Stimulated activated CD8-positive, alpha-beta memory T cell treated with anti-CD3 and anti-CD28 coated beads, Interleukin-12 subunit alpha, Interleukin-12 subunit beta, amount 100 ng/mL, for 4 hours (primary cell): ENCODE results near the gene ARL8B.
"Not testable (repeated sequence)": the region's sequence is repeated elsewhere in the genome, so short reads cannot be mapped to it uniquely, and the experiment has no call there.

ENCODE experiments used
- DNase-seq: peaks from one replicate; pipeline ENCODE4 v3.0.0-alpha.2; 2020; ENCODE audit warnings: low read depth

The ARL8B gene

DNA sequence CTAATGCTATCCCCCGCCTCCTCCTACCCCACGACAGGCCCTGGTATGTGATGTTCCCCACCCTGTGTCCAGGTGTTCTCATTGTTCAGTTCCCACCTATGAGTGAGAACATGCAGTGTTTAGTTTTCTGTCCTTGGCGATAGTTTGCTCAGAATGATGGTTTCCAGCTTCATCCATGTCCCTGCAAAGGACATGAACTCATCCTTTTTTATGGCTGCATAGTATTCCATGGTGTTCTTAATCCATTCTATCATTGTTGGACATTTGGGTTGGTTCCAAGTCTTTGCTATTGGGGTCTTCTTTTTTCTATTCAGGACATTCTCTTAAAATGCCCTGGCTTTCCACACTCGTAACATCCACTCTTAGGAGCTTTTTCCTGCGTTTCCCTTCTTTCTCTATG, 25.1 kb downstream of the ARL8B start:
- not testable (repeated sequence) for DNase-seq

DNA sequence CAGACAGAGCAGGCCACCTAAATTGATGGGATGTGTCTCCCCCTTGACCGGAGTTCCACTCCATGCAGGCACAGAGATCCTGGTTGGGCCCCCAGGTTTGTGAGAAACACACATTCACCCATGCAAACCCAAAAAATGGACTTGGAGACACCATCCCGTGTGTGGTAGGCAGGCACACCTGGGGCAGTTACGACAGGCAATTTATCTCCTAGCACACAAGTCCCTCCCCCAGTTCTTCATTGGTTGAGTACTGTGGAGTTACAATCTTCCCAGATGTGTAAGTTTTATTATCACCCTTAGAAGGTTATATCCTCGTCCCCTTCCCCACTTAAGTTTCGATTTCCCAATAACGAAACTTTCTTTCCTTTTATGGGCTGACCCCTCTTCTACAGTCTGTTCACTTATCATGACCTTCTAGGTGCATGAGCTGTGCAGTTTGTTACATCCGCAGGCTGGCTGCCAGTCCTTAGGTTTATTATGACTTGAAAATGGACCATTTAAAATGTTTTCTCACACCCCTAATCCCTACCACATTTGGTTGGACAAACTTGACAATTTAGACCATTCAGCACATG, 27.3 kb downstream of the ARL8B start:
- no peak for DNase-seq

- DNase-seq, result no peak
Observed at GRCh38 chr3:5151586-5151985, 29.5 kb downstream of the ARL8B start.

- DNase-seq, result no peak
Observed at GRCh38 chr3:5153074-5153473, 31.0 kb downstream of the ARL8B start.

DNA sequence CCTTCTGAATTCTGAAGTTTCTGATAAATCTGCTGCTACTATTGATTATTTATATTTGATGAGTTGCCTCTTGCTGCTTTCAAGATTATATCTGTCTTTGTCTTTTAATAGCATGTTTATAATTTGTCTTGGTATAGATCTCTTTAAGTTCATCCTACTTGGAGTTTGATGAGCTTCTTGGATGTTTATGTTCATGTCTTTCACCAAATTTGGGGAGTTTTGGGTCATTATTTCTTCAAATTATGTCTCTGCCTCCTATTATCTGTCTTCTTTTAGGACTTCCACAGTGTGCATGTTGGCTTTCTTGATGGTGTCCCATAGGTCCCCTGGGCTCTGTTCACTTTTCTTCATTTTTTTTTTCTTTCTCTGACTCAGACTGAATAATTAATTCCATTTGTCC, 33.1 kb downstream of the ARL8B start:
- no peak for DNase-seq

GRCh38 chr3:5160321-5160720, 38.2 kb downstream of the ARL8B start:
- no peak for DNase-seq

DNA sequence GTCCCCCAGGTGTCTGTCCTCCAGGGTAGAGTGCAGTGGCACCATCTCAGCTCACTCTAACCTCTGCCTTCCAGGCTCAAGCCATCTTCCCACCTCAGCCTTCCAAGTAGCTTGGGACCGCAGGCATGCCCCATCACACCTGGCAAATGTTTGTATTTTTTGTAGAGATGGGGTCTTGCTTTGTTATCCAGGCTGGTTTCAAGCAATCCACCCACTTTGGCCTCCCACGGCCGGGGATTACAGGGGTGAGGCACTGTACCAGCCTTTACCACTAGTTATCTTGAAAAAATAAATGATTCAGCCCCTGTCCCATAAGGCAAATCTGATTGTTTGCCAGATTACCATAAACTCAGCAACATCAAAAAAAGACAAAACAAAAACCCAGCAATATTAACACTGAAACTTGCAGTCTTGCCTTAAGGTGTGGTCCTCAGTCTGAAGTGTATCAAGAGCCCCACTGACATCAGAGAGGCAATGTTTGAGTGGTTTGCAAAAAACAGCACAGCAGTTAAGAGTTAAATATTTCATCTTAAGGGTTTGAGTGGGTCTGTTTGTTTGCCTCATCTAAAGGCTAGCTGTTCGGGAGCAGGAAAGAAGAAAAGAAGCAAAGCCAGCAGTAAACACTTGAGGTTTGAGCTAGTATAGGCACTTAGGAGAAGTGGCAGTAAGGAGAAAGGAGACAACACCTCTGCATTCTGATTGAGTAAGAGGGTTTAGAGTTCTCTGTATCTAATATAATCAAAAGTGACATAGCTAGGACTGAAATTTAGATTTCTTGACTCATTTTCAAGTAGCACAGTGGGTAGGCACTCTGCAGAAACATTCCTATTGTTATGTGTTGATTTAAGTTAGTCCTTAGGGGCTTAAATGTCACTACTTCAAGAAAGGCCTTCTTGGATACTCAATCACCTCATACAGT, 39.1 kb downstream of the ARL8B start:
- DNase-seq, result no peak

GRCh38 chr3:5162102-5162501, 40.0 kb downstream of the ARL8B start:
- DNase-seq, result no peak

- DNase-seq, result no peak
Observed at GRCh38 chr3:5165698-5166097, 43.6 kb downstream of the ARL8B start.

DNA sequence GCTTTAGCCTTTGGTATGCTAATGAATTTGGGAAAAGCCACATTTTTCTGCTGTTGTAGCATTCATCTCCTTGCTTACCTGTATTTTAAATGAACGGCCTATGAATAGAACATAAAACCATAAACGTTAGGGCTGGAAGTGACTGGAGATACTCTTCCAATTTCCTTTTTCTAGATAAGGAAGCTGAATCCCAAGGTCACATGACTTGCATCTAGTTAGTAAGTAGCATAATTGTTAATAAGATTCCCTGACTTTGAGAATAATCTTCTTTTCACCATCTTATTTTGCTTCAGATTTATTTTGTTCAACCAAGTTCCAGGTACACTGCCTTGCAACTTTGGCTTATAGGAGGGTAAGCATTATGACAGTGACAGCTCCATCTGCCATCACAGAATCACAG, 44.8 kb downstream of the ARL8B start:
- DNase-seq, result no peak

DNA sequence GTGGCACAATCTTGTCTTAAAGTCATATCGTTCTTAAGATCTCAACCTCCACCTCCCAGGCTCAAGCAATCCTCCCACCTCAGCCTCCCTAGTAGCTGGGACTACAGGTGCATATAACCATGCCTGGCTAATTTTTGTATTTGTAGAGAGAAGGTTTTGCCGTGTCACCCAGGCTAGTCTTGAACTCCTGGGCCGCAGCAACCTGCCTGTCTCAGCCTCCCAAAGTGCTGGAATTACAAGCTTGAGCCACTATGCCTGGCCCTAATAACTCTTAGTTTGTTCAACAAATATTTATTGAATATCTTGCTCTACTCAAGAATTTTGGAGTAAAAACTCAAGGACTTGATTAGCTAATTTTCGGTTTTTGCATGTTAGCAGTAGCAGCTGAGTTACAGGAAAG, 46.0 kb downstream of the ARL8B start:
- no peak for DNase-seq

DNA sequence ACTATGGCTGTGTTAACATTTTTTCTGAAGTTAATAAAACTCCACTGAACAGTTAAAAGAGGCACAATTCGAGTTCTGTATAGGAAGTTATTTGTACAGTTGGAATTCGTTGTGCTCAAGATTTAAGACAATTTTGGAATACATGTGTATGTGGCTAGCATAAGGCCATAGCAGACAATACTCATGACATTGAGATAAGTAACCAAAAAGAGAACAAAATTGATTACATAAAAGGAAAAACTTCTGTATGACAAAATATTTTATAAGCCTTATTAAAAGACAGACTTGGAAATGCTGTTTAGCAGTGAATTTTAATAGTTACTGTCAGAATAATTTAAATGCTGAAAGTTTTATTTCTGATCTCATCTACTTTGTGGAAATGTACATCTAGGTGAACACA, 47.7 kb downstream of the ARL8B start:
- DNase-seq, result no peak

GRCh38 chr3:5170975-5171374, 48.9 kb downstream of the ARL8B start:
- no peak for DNase-seq

GRCh38 chr3:5172018-5172417, 49.9 kb downstream of the ARL8B start:
- DNase-seq, result no peak

DNA sequence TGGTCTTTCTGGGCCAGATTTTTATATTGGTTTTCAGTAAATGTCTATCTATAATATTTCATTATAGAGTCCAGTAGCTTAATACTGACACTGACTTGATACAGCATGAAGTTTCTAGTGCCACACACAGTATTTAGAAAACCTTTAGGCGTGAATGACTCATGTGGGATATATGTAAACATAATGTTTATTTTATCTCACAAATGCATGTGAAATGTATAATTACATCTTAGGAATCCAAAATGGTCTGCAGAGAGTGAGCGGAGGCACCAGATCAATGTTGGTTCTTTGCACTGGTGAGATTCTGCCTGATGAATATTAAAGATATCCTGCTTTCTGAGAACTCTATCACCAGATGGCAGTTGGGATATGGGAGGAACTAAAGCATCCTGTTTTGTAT, 56.9 kb downstream of the ARL8B start:
- DNase-seq, result not testable (repeated sequence)

DNA sequence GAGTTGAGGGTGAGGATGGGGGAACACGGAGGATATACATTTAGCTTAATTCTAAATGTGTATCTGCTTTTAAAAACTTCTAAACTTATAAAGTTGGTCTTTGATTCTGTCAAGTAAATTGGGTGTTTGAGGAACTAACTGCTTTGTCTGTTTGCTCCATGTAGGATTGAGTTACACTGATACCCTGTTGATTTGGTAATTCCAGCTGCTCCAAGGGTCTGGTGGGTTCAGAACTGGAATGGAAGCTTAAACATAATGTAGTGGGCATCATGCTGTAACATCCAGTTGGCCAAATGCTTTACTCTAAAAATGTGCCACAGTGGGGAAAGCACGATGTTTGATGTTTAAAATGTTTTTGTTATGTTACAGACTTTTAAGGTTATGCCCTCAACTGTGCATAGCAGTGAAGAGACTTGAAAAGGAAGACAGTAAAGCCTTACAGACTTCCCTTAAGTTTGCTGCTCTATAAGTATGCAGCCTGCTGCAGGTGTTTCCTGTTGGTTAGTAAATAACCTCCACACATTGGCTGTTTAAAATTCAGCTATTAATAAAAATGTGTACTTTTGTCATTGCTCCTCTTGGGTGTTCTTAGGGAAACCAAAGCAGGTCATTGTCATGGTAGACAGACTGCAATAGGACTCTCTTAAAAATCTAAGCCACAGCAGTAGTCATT, 59.5 kb downstream of the ARL8B start:
- no peak for DNase-seq

DNA sequence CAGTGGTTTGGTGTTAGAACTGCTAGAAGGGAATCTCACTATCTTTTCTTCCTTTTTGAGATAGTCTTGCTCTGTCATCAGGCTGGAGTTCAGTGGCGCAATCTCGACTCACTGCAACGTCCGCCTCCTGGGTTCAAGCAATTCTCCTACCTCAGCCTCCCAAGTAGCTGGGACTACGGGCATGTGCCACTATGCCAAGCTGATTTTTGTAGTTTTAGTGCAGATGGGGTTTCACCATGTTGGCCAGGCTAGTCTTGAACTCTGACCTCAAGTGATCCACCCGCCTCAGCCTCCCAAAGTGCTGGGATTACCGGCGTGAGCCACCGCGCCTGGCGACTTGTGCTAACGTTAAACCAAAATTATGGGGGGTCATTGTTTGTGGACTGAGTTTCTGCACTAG, 61.6 kb downstream of the ARL8B start:
- not testable (repeated sequence) for DNase-seq

DNA sequence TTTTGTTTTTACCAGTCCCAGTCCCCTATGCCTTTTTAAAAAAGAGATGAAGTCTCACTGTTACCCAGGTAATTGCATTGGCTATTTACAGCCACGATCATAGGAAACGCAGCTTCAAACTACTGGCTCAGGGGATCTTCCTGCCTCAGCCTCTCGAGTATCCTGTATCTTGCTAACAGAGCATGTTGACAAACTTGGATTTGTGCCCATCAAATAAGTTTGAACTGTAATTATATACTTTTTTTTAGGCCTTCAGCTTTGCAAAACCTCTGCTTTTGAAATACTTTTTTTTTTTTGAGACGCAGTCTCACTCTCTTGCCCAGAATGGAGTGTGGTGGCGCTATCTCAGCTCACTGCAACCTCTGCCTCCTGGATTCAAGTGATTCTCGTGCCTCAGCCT, 62.4 kb downstream of the ARL8B start:
- DNase-seq, result no peak

GRCh38 chr3:5185093-5185673, 63.1 kb downstream of the ARL8B start:
- no peak for DNase-seq

DNA sequence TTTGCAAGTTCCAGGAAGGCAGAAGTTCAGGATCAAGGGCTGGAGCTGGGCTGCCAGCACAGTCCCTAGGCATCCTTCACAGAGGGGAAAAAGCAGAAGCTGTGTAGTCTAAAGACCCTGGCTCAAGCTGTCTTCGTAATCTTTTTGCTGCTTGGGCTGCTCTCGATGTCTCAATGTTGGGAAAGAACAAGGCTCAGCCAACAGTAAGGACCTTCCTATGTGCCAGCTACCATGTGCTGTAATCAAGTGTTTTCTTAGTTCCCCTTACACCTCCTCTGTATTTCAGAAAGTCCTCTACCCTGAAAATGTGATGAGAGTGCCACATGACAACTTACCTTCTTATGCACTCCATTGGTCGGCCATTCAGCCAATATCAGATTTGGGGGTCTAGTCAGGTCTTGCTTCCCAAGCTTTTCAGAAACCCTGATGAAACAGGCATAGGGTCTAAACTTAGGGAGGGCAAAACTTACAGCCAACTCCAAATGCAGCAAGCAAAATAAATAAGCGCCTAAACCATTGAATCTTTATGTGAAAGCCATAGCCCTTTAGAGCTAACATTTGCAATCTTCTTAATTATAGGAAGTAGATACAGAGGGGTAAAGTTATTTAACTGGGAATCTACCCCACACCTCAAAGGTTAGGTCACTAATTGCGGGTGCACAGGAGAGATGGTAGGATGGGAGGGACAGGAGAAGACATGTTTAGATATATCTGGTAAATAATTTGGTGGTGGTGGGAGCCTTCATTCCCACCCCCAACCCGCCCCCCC, 64.2 kb downstream of the ARL8B start:
- DNase-seq, result no peak

- no peak for DNase-seq
Observed at GRCh38 chr3:5186858-5187155, 64.7 kb downstream of the ARL8B start.
